NT2/D1 (cell line): ENCODE data around the gene IFNL1.
"Not testable (repeated sequence)": the region's sequence is repeated elsewhere in the genome, so short reads cannot be mapped to it uniquely, and the experiment has no call there.

Experiments
- DNase-seq: peaks from one replicate; pipeline ENCODE4 v3.0.0-alpha.2; 2011; ENCODE audit warnings: low read depth, low spot score
- H3K27me3 ChIP-seq: 2 replicates; pipeline ENCODE4 v1.6.0; 2011; ENCODE audit warnings: mild to moderate bottlenecking; ENCODE audit not compliant: insufficient read length, insufficient read depth
- H3K36me3 ChIP-seq: 2 replicates; pipeline ENCODE4 v1.6.1; 2011; ENCODE audit warnings: mild to moderate bottlenecking, low read length, mixed read lengths; ENCODE audit not compliant: insufficient read depth, insufficient read length
- H3K4me1 ChIP-seq: 2 replicates; pipeline ENCODE4 v1.5.1; 2011; ENCODE audit not compliant: insufficient read depth, insufficient read length
- H3K4me3 ChIP-seq: 2 replicates; pipeline ENCODE4 v1.5.1; 2011; ENCODE audit warnings: low read depth; ENCODE audit not compliant: insufficient read length
- H3K9ac ChIP-seq: 2 replicates; pipeline ENCODE4 v1.6.0; 2011; ENCODE audit warnings: low read depth; ENCODE audit not compliant: insufficient read length
- H3K9me3 ChIP-seq: 2 replicates; pipeline ENCODE4 v1.5.1; 2011; ENCODE audit warnings: mild to moderate bottlenecking, low read length; ENCODE audit not compliant: insufficient read depth
- SUZ12 ChIP-seq: IDR thresholded peaks from 2 replicates; pipeline ENCODE4 v1.6.1; 2011; ENCODE audit not compliant: insufficient read length, insufficient read depth; ENCODE audit errors: extremely low read depth
- YY1 ChIP-seq: IDR thresholded peaks from 2 replicates; pipeline ENCODE4 v1.6.1; 2011; ENCODE audit not compliant: insufficient read length, insufficient read depth
- ZNF274 ChIP-seq: IDR thresholded peaks from 2 replicates; pipeline ENCODE4 v1.6.1; 2011; ENCODE audit warnings: mild to moderate bottlenecking, low read depth, low read length

Gene IFNL1

GRCh38 chr19:39306075-39306474, 9.9 kb downstream of the IFNL1 start:
- TF ChIP-seq YY1 (no peak), ZNF274 (no peak), SUZ12 (no peak)
- no peak for DNase-seq
- Histone ChIP-seq H3K36me3 (no peaks in the 10 kb centered on the region), H3K9me3 (no peaks in the 10 kb centered on the region), H3K27me3 (peaks cover 5% of the 10 kb centered on the region), H3K4me3 (no peak overlapping the region), H3K4me1 (peaks cover 10% of the 10 kb centered on the region), H3K9ac (no peak overlapping the region)

- H3K36me3 ChIP-seq = no peaks in the 10 kb centered on the region
- H3K9me3 ChIP-seq = no peaks in the 10 kb centered on the region
- H3K4me1 ChIP-seq = peaks cover 10% of the 10 kb centered on the region
- H3K4me3 ChIP-seq = peak overlapping the region; percentile 63
- peak; percentile 44 for DNase-seq
- no peak for TF ChIP-seq YY1
- no peak for TF ChIP-seq ZNF274
- no peak for TF ChIP-seq SUZ12
- H3K9ac ChIP-seq = peak overlapping the region; percentile 89
- H3K27me3 ChIP-seq = peaks cover 5% of the 10 kb centered on the region
Observed at GRCh38 chr19:39307046-39307821, 11.0 kb downstream of the IFNL1 start.

- peak overlapping the region; percentile 89 for H3K9ac ChIP-seq
- no peaks in the 10 kb centered on the region for H3K9me3 ChIP-seq
- peaks cover 10% of the 10 kb centered on the region for H3K4me1 ChIP-seq
- peak overlapping the region; percentile 63 for H3K4me3 ChIP-seq
- TF ChIP-seq ZNF274 = no peak
- no peak for TF ChIP-seq SUZ12
- no peak for TF ChIP-seq YY1
- peaks cover 5% of the 10 kb centered on the region for H3K27me3 ChIP-seq
- no peaks in the 10 kb centered on the region for H3K36me3 ChIP-seq
- DNase-seq = no peak
Observed at GRCh38 chr19:39307822-39308530, 11.8 kb downstream of the IFNL1 start.

- no peak for DNase-seq
- TF ChIP-seq YY1 (no peak), SUZ12 (no peak), ZNF274 (no peak)
- no peaks in the 10 kb centered on the region for H3K36me3 ChIP-seq
Observed at GRCh38 chr19:39308531-39309304, 12.5 kb downstream of the IFNL1 start.

GRCh38 chr19:39309305-39309670, 13.1 kb downstream of the IFNL1 start:
- H3K4me1 ChIP-seq = peaks cover 10% of the 10 kb centered on the region
- H3K4me3 ChIP-seq, H3K36me3 ChIP-seq: not testable (repeated sequence)

More at GRCh38 chr19:39308531-39309304, 12.5 kb downstream of the IFNL1 start:
- Histone ChIP-seq H3K9me3 (no peaks in the 10 kb centered on the region), H3K4me3 (peak overlapping the region; percentile 63), H3K9ac (peak overlapping the region; percentile 89), H3K27me3 (peaks cover 5% of the 10 kb centered on the region), H3K4me1 (peaks cover 10% of the 10 kb centered on the region)

GRCh38 chr19:39310558-39311311, 14.5 kb downstream of the IFNL1 start:
- no peak for DNase-seq
- H3K36me3 ChIP-seq = peaks cover 4% of the 10 kb centered on the region
- no peak overlapping the region for H3K9ac ChIP-seq
- no peak for TF ChIP-seq ZNF274
- TF ChIP-seq YY1 = no peak
- TF ChIP-seq SUZ12 = no peak
- H3K4me3 ChIP-seq = no peak overlapping the region
- H3K4me1 ChIP-seq = peaks cover 7% of the 10 kb centered on the region
- H3K9me3 ChIP-seq = no peaks in the 10 kb centered on the region
- peaks cover 5% of the 10 kb centered on the region for H3K27me3 ChIP-seq

More at GRCh38 chr19:39309305-39309670, 13.1 kb downstream of the IFNL1 start:
- H3K27me3 ChIP-seq, H3K9me3 ChIP-seq, DNase-seq, H3K9ac ChIP-seq: not testable (repeated sequence)

- no peak for TF ChIP-seq YY1
- no peak for TF ChIP-seq SUZ12
- no peak for TF ChIP-seq ZNF274
- H3K4me1 ChIP-seq = peaks cover 7% of the 10 kb centered on the region
- H3K9ac ChIP-seq = no peak overlapping the region
- no peak overlapping the region for H3K4me3 ChIP-seq
- no peak for DNase-seq
- peaks cover 9% of the 10 kb centered on the region for H3K27me3 ChIP-seq
- H3K9me3 ChIP-seq = no peaks in the 10 kb centered on the region
- H3K36me3 ChIP-seq = peaks cover 4% of the 10 kb centered on the region
Observed at GRCh38 chr19:39314016-39314728, 18.0 kb downstream of the IFNL1 start.
